A549 (cell line): ENCODE measurements around the gene GLT6D1. TPM values are rescaled to one million over a fixed set of nuclear protein-coding genes. Genes with fewer than 3 reads are reported as not detected.
A peak's percentile ranks its signal among the peaks of the same experiment; 100 is the strongest.

Experiments used
- ATAC-seq, 2 experiments: fragments of 200-7000 bp in 1 of 2; fragments of >200 bp in 1 of 2; cut with Nextera tagmentation in 1 of 2; cut with Tn5 transposase in 1 of 2; 3 replicates each; pipeline versions ENCODE4 v1.8.0 to v1.9.1; 2018 to 2020; ENCODE audit warnings: mild to moderate bottlenecking in 1 of 2, moderate library complexity in 1 of 2
- CTCF ChIA-PET: fragments of 300-600 bp; sonication (Branson Sonifier 250); formaldehyde crosslinking; extraction: SDS; loops from one replicate; lab custom pipeline; 2021; ENCODE audit warnings: antibody characterized with exemption, inconsistent platforms; lab: Yijun Ruan, JAX
- POLR2A ChIA-PET: fragments of 350-600 bp; formaldehyde crosslinking; extraction: SDS; loops from one replicate; lab custom pipeline; 2021; ENCODE audit warnings: antibody characterized with exemption, inconsistent platforms; lab: Yijun Ruan, JAX
- DNase-seq, 2 experiments: peaks; one replicate each; pipeline versions ENCODE4 v3.0.0 to v3.0.0-alpha.2; 2011 to 2016; ENCODE audit warnings: low read depth in 1 of 2, low spot score in 1 of 2
- FAIRE-seq: peaks from 2 replicates; lab custom pipeline; 2011; peaks lifted over from hg19 to GRCh38; lab: Jason Lieb, UNC
- H3K27ac ChIP-seq, 2 experiments: fragments of >200 bp; sonication (Bioruptor Twin); formaldehyde crosslinking; 3 replicates each; pipeline ENCODE4 v1.5.1; 2016 to 2017
- H3K4me1 ChIP-seq: fragments of >200 bp; sonication (Bioruptor Twin); formaldehyde crosslinking; 3 replicates; pipeline ENCODE4 v1.6.1; 2016
- H3K4me2 ChIP-seq: fragments of >200 bp; sonication (Bioruptor Twin); formaldehyde crosslinking; 3 replicates; pipeline ENCODE4 v1.6.1; 2016
- H3K4me3 ChIP-seq: fragments of >200 bp; sonication (Bioruptor Twin); formaldehyde crosslinking; 3 replicates; pipeline ENCODE4 v1.5.1; 2016
- H3K9me3 ChIP-seq: fragments of >200 bp; sonication (Bioruptor Twin); formaldehyde crosslinking; 3 replicates; pipeline ENCODE4 v1.6.1; 2016
- BHLHE40 ChIP-seq: IDR thresholded peaks from 2 replicates; pipeline ENCODE4 v1.6.1; 2012; ENCODE audit warnings: low read depth, low read length, inconsistent platforms
- CBX8 ChIP-seq: fragments of 200-600 bp; sonication (generic); IDR thresholded peaks from 2 replicates; pipeline ENCODE4 v1.6.1; 2016
- CEBPB ChIP-seq, 2 experiments: fragments of >200 bp in 1 of 2; sonication (Bioruptor Twin) in 1 of 2; formaldehyde crosslinking in 1 of 2; IDR thresholded peaks; 2 replicates each; pipeline ENCODE4 v1.6.1; 2012 to 2016
- CHD4 ChIP-seq: fragments of 200-600 bp; sonication (generic); IDR thresholded peaks from 2 replicates; pipeline ENCODE4 v1.6.1; 2016; ENCODE audit warnings: antibody characterized with exemption, mild to moderate bottlenecking, borderline replicate concordance
- EHMT2 ChIP-seq: fragments of 200-600 bp; sonication (generic); IDR thresholded peaks from 2 replicates; pipeline ENCODE4 v1.6.1; 2016; ENCODE audit warnings: antibody characterized with exemption, low read depth, mild to moderate bottlenecking, moderate library complexity
- EP300 ChIP-seq, 2 experiments: fragments of >200 bp; sonication (Bioruptor Twin); formaldehyde crosslinking; IDR thresholded peaks; 2 replicates in 1 of 2; 3 replicates in 1 of 2; pipeline ENCODE4 v1.6.1; 2016 to 2017
- ESRRA ChIP-seq: fragments of 150-350 bp; IDR thresholded peaks from 2 replicates; pipeline ENCODE4 v1.6.1; 2014; ENCODE audit warnings: mild to moderate bottlenecking, low read length, borderline replicate concordance
- FOXS1 ChIP-seq: fragments of 250-450 bp; sonication (Bioruptor Pico); IDR thresholded peaks from 2 replicates; pipeline ENCODE4 v1.5.0; 2020; ENCODE audit warnings: mild to moderate bottlenecking, moderate library complexity
- HOXB5 ChIP-seq: fragments of 250-450 bp; sonication (Bioruptor Pico); IDR thresholded peaks from 2 replicates; pipeline ENCODE4 v1.5.0; 2020; ENCODE audit warnings: mild to moderate bottlenecking, moderate library complexity
- JUNB ChIP-seq: fragments of >200 bp; sonication (Bioruptor Twin); formaldehyde crosslinking; IDR thresholded peaks from 2 replicates; pipeline ENCODE4 v1.6.1; 2016
- KDM1A ChIP-seq: fragments of 200-600 bp; sonication (generic); IDR thresholded peaks from 2 replicates; pipeline ENCODE4 v1.6.1; 2016; ENCODE audit warnings: low read depth, mild to moderate bottlenecking
- KDM5A ChIP-seq: fragments of 200-600 bp; sonication (generic); IDR thresholded peaks from 2 replicates; pipeline ENCODE4 v1.6.1; 2016; ENCODE audit warnings: antibody characterized with exemption, mild to moderate bottlenecking
- MAZ ChIP-seq: fragments of 150-350 bp; IDR thresholded peaks from 2 replicates; pipeline ENCODE4 v1.6.1; 2014; ENCODE audit warnings: antibody characterized with exemption, low read depth, low read length, borderline replicate concordance
- NFE2L2 ChIP-seq: fragments of 150-350 bp; conservative IDR thresholded peaks from 2 replicates; pipeline ENCODE4 v1.6.1; 2014; ENCODE audit warnings: low read length
- POLR2AphosphoS2 ChIP-seq: conservative IDR thresholded peaks from 2 replicates; pipeline ENCODE4 v1.6.1; 2012; ENCODE audit warnings: low read length, improper control_type of control experiment, inconsistent platforms
- RARB ChIP-seq: fragments of 250-450 bp; sonication (Bioruptor Pico); IDR thresholded peaks from 2 replicates; pipeline ENCODE4 v1.8.0; 2021; ENCODE audit warnings: mild to moderate bottlenecking, moderate library complexity
- RFX5 ChIP-seq: fragments of 450-650 bp; IDR thresholded peaks from 2 replicates; pipeline ENCODE4 v1.7.1; 2014; ENCODE audit warnings: antibody characterized with exemption, mild to moderate bottlenecking, moderate library complexity
- SREBF2 ChIP-seq: fragments of 450-650 bp; IDR thresholded peaks from 2 replicates; pipeline ENCODE4 v1.6.1; 2014; ENCODE audit warnings: mild to moderate bottlenecking, moderate library complexity
- ZC3H11A ChIP-seq: fragments of 450-650 bp; IDR thresholded peaks from 2 replicates; pipeline ENCODE4 v1.6.1; 2014; ENCODE audit warnings: antibody characterized with exemption, mild to moderate bottlenecking
- ZNF302 ChIP-seq: fragments of 250-450 bp; sonication (Bioruptor Pico); IDR thresholded peaks from 2 replicates; pipeline ENCODE4 v1.9.0; 2021; ENCODE audit warnings: inconsistent platforms, mild to moderate bottlenecking, moderate library complexity
- WGBS: methylation state at CpG from one replicate; pipeline ENCODE4 v1.1.6; 2017; ENCODE audit errors: missing lambda C conversion rate; 5-methylcytosine and 5-hydroxymethylcytosine counted together
- polyA plus RNA-seq, 4 experiments: library from polyadenylated mRNA; depleted of rRNA in 3 of 4; stranded (reverse); fragments of >200 nt; fragmentation: RNase III in 1 of 4; extraction: RNeasy Plus Mini Kit Qiagen cat#74134 plus additional on column Dnase treatment in 1 of 4; gene quantifications; 2 replicates in 3 of 4; 3 replicates in 1 of 4; pipeline ENCODE4 v1.2.3, GENCODE V29; 2011 to 2017
- TF ChIP-seq, protein P1 (sequence below): IDR thresholded peaks from 2 replicates; pipeline ENCODE4 v1.6.1; 2012
- TF ChIP-seq, protein P2 (sequence below): fragments of >200 bp; sonication (Bioruptor Twin); formaldehyde crosslinking; IDR thresholded peaks from 3 replicates; pipeline ENCODE4 v1.6.1; 2016
- TF ChIP-seq, protein P3 (sequence below): fragments of >200 bp; sonication (Bioruptor Twin); formaldehyde crosslinking; IDR thresholded peaks from 2 replicates; pipeline ENCODE4 v1.6.1; 2016
- TF ChIP-seq, protein P4 (sequence below): fragments of >200 bp; sonication (Bioruptor Twin); formaldehyde crosslinking; IDR thresholded peaks from 3 replicates; pipeline ENCODE4 v1.5.1; 2016
- TF ChIP-seq, protein P5 (sequence below): IDR thresholded peaks from 2 replicates; pipeline ENCODE4 v1.6.1; 2012

The GLT6D1 gene
- polyA plus RNA-seq, 2 of the 4 experiments (the other 2 are of a cell fraction), result not detected

- Histone ChIP-seq H3K4me3 (no peak overlapping the region), H3K4me2 (no peak overlapping the region), H3K27ac (no peak overlapping the region), H3K4me1 (no peaks in the 10 kb centered on the region), H3K9me3 (peaks cover 82% of the 10 kb centered on the region)
- WGBS, result 17% methylated on average over 10 of the region's 10 CpGs
- no peak for ATAC-seq
- TF ChIP-seq, protein P1, sequence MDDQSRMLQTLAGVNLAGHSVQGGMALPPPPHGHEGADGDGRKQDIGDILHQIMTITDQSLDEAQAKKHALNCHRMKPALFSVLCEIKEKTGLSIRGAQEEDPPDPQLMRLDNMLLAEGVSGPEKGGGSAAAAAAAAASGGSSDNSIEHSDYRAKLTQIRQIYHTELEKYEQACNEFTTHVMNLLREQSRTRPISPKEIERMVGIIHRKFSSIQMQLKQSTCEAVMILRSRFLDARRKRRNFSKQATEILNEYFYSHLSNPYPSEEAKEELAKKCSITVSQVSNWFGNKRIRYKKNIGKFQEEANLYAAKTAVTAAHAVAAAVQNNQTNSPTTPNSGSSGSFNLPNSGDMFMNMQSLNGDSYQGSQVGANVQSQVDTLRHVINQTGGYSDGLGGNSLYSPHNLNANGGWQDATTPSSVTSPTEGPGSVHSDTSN, result no peak
- no peak for TF ChIP-seq ESRRA
- TF ChIP-seq, protein P2, sequence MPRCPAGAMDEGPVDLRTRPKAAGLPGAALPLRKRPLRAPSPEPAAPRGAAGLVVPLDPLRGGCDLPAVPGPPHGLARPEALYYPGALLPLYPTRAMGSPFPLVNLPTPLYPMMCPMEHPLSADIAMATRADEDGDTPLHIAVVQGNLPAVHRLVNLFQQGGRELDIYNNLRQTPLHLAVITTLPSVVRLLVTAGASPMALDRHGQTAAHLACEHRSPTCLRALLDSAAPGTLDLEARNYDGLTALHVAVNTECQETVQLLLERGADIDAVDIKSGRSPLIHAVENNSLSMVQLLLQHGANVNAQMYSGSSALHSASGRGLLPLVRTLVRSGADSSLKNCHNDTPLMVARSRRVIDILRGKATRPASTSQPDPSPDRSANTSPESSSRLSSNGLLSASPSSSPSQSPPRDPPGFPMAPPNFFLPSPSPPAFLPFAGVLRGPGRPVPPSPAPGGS, result no peak
- no peak for TF ChIP-seq NFE2L2
- TF ChIP-seq, protein P3, sequence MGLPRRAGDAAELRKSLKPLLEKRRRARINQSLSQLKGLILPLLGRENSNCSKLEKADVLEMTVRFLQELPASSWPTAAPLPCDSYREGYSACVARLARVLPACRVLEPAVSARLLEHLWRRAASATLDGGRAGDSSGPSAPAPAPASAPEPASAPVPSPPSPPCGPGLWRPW, result no peak
- TF ChIP-seq KDM5A, result no peak
- TF ChIP-seq BHLHE40, result no peak
- TF ChIP-seq, protein P4, sequence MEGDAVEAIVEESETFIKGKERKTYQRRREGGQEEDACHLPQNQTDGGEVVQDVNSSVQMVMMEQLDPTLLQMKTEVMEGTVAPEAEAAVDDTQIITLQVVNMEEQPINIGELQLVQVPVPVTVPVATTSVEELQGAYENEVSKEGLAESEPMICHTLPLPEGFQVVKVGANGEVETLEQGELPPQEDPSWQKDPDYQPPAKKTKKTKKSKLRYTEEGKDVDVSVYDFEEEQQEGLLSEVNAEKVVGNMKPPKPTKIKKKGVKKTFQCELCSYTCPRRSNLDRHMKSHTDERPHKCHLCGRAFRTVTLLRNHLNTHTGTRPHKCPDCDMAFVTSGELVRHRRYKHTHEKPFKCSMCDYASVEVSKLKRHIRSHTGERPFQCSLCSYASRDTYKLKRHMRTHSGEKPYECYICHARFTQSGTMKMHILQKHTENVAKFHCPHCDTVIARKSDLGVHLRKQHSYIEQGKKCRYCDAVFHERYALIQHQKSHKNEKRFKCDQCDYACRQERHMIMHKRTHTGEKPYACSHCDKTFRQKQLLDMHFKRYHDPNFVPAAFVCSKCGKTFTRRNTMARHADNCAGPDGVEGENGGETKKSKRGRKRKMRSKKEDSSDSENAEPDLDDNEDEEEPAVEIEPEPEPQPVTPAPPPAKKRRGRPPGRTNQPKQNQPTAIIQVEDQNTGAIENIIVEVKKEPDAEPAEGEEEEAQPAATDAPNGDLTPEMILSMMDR, result no peak
- no peak for TF ChIP-seq RFX5
- no peak for TF ChIP-seq CBX8
- TF ChIP-seq EP300 (IDR thresholded peaks at IDR 0.05), result no peak
- no peak for DNase-seq
- FAIRE-seq, result no peak
- CTCF ChIA-PET, result interaction anchor here (0.9 kb wide), 1 partner anchor 11 kb away, joined by 4 read pairs; no protein-coding TSS in a partner anchor
- POLR2A ChIA-PET, result interaction anchor here (1.5 kb wide), 1 partner anchor 13 kb away, joined by 3 read pairs; no protein-coding TSS in a partner anchor
Measured at GRCh38 chr9:135648494-135649410, 9.4 kb upstream of the GLT6D1 start.

DNA sequence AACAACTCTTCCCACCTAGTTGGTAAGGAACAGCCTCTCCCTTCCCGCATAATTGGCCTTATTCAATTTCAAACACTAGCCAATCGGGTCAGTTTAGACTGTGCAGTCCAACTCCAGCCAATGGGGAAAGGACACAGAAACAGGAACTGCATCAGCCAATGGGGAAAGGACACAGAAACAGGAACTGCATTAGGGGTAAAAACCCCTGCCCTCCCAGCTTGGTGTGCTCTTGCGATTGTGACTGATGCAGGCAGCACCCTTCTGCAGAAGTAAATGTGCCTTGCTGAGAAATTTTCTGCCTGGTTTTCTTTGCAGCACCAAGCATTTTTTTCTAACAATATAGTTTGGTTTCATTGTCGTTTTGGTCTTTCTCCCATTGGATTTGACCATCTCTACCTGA is 8.5 kb upstream of the GLT6D1 start:
- ChIA-PET POLR2A (interaction anchor here (1.5 kb wide), 1 partner anchor 14 kb away, joined by 3 read pairs; no protein-coding TSS in a partner anchor), CTCF (no interaction called here)
- no peak overlapping the region for H3K4me3 ChIP-seq
- no peak overlapping the region for H3K4me2 ChIP-seq
- peaks cover 79% of the 10 kb centered on the region for H3K9me3 ChIP-seq
- H3K27ac ChIP-seq, result no peak overlapping the region
- DNase-seq (no peak), FAIRE-seq (no peak), ATAC-seq (no peak)
- 20% methylated on average over 4 of the region's 4 CpGs for WGBS
- H3K4me1 ChIP-seq, result no peaks in the 10 kb centered on the region
- TF ChIP-seq, protein P3, result 0 out of 2 replicates have a peak, but pooled peaks have one; percentile 4
- no peak for TF ChIP-seq NFE2L2

- Histone ChIP-seq H3K4me1 (no peaks in the 10 kb centered on the region), H3K27ac (no peak overlapping the region), H3K9me3 (peaks cover 61% of the 10 kb centered on the region), H3K4me2 (no peak overlapping the region), H3K4me3 (no peak overlapping the region)
- FAIRE-seq, result no peak
- CTCF ChIA-PET, result no interaction called here
- POLR2A ChIA-PET, result no interaction called here
- WGBS, result 11% methylated on average over 5 of the region's 5 CpGs
- ATAC-seq, result no peak
- no peak for DNase-seq
- no peak for TF ChIP-seq MAZ
- no peak for TF ChIP-seq ZNF302 (CRISPR knock-in tag)
- no peak for TF ChIP-seq EHMT2
- TF ChIP-seq, protein P5, sequence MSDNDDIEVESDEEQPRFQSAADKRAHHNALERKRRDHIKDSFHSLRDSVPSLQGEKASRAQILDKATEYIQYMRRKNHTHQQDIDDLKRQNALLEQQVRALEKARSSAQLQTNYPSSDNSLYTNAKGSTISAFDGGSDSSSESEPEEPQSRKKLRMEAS, result no peak
- TF ChIP-seq, protein P2, result no peak
- no peak for TF ChIP-seq SREBF2
- no peak for TF ChIP-seq CHD4
- TF ChIP-seq CEBPB (IDR thresholded peaks at IDR 0.05), result no peak
- TF ChIP-seq HOXB5, result no peak
- TF ChIP-seq POLR2AphosphoS2, result no peak
- no peak for TF ChIP-seq KDM1A
- no peak for TF ChIP-seq FOXS1 (CRISPR knock-in tag)
- TF ChIP-seq JUNB, result no peak
- no peak for TF ChIP-seq RARB (CRISPR knock-in tag)
- TF ChIP-seq ZC3H11A, result no peak
Measured at GRCh38 chr9:135644631-135645218, 5.4 kb upstream of the GLT6D1 start.
